ENCODE data around the gene MEOX1.

MEOX1 gene

GRCh38 chr17:43679911-43680310, 18.2 kb upstream of the MEOX1 start:
- no peak for DNase-seq (ENCODE audit: low spot score)

GRCh38 chr17:43679401-43679800, 17.7 kb upstream of the MEOX1 start:
- no peak for DNase-seq (ENCODE audit: low spot score)

GRCh38 chr17:43676471-43676870, 14.7 kb upstream of the MEOX1 start:
- DNase-seq (ENCODE audit: low spot score): no peak

DNA sequence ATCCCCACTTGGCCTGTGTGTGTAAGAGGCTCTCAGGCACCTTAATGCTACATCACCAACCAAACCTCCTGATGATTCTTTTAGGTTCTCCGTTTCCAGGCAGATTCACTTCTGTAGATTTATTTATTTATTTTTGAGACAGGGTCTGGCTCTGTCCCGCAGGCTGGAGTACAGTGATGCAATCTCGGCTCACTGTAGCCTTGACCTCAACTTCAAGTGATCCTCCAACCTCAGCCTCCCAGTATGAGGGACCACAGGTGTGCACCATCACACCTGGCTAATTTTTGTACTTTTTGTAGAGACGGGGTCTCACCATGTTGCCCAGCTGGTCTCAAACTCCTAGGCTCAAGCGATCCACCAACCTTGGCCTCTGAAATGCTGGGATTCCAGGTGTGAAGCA, 12.7 kb upstream of the MEOX1 start:
- DNase-seq (ENCODE audit: low spot score): no peak

- DNase-seq (ENCODE audit: low spot score): peak; percentile 82
Observed at GRCh38 chr17:43673516-43674323, 12.0 kb upstream of the MEOX1 start.

DNA sequence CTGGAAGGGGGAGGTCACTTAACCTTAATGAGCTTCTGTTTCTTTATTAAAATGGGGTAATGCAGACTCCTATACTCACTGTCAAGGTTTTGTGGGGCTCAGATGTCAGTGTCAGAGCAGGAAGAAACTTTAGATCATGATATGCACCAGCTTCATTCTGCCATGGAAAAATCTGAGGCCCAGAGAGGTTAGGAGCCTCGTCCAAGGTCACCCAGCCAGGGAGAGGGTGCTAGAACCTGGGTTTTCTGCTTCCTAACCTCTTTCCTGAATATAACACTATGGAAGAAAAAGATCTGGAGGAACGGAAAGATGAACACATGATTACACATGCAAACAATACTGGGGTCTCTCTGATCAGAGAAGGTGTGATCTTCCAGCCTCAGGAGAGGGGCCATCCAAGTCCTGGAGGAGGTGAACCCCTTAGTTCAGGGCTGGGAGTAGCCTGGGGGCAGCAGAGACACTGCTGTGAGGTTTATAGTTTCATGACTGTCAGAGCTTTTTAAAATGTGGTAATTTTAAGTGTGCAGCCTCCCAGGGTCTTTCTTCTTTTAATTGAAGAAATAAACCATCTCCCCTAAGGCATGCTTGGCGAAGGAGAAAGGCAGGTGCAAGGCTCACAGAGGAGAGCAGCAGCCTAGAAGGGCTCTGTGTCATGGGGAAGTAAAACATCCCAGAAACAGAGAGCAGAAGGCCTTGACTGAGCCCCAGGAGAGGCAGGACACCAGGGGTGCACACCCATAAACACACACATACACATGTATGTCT, 10.2 kb upstream of the MEOX1 start:
- no peak for DNase-seq (ENCODE audit: low spot score)

GRCh38 chr17:43671031-43671692, 9.4 kb upstream of the MEOX1 start:
- DNase-seq (ENCODE audit: low spot score): no peak

GRCh38 chr17:43670645-43671030, 8.9 kb upstream of the MEOX1 start:
- no peak for DNase-seq (ENCODE audit: low spot score)

DNA sequence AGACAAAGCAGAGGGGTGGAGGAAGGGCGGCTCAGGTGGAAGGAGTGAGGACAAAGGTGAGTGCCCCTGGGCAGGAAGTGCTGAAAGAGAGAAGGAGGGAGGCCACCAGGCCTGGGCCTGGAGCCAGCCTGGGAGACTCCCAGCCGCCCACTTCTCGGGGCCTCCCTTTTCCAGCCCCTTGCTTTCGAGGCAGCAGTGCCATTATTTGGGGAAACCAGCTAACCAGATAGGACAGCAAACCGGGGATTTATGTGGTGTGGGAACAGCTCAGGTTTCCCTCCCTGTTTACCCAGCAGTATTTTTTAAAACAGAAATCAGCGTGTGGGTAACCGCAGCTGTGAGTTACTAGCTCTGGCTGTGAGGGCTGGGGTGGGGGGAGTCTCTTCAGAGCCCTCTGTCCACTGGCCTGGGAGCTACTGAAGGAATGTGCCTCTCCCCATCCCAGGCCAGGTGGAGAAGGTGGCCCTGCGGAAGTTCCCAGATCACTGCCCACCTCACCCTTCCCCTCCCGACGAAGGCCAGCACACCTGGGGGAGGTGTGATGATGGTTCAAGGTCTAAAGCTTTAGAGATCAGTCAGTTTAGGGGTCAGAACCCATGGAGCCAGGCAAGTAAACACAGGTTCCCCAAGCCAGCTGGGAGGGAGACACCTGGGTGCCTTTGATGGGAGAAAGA, 8.4 kb upstream of the MEOX1 start:
- no peak for DNase-seq (ENCODE audit: low spot score)

GRCh38 chr17:43667947-43668348, 6.2 kb upstream of the MEOX1 start:
- DNase-seq (ENCODE audit: low spot score): no peak

DNA sequence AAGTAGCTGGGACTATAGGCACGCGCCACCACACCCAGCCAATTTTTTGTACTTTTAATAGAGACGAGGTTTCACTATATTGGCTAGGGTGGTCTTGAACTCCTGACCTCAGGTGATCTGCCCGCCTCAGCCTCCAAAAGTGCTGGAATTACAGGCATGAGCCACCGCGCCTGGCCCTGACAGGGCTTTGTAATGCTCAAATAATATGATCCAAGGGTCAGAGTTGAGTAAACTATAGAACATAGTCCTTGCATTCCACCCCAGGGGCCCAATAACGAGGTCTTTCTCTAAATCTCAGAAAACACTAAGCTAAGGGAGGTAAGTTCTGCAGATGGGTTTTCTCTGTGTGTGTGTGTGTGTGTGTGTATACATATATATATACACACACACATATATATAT, 5.8 kb upstream of the MEOX1 start:
- no peak for DNase-seq (ENCODE audit: low spot score)

GRCh38 chr17:43665937-43666236, 4.2 kb upstream of the MEOX1 start:
- no peak for DNase-seq (ENCODE audit: low spot score)

GRCh38 chr17:43665084-43665936, 3.6 kb upstream of the MEOX1 start:
- DNase-seq (ENCODE audit: low spot score): no peak

- DNase-seq (ENCODE audit: low spot score): no peak
Observed at GRCh38 chr17:43664096-43664495, 2.4 kb upstream of the MEOX1 start.

DNA sequence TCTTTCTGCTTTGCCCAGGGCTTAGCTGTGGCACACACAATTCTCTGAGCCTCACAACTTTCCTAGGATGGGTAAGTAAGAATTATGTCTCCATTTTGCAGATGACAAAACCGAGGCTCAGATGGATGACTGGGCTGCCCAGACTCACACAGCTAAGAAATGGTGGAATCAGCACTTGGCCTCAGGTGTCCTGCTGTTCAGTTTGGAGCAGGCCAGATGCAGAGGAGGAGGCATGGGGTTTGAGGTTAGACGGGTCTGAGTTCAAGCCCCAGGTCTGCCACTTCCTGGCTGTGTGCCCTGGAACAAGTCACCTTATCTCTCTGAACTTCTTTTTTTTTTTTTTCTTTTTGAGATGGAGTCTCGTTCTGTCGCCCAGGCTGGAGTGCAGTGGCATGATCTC, 1.7 kb upstream of the MEOX1 start:
- DNase-seq (ENCODE audit: low spot score): no peak

DNA sequence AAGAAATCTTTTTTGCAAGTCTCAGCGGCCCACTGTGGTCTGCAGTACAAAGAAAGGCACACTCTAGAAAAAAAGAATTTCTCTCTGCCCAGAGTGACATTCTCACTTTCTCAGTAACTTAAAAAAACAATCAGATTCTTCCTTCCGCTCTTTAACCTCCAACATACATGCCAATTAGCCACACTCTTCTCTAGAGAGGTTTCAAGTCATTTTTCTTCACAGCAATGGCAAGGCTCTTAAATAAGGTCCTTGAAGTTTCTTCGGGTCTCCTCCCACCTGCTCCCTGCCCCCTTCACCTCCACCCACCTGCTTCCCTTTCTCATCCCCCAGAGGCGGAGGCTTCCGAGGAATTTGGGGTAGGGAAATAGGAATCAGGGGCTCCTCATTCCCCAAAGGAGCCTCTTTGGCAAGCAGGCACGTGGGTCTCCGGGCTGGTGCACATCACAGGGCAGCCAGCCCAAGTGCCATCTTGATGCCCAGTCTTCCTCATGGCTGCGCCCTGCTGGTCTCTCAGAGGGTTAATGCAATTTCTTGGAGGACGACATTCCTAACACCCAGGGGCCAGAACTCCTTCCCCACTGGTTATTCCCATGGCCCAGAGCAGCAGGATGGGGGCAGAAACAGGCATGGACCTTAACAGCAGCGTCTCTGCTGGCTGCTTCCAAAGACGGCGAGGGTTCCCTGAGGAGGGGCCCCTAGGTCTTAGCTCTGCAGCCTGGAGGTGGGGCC, 855 bp upstream of the MEOX1 start:
- DNase-seq (ENCODE audit: low spot score): no peak

DNA sequence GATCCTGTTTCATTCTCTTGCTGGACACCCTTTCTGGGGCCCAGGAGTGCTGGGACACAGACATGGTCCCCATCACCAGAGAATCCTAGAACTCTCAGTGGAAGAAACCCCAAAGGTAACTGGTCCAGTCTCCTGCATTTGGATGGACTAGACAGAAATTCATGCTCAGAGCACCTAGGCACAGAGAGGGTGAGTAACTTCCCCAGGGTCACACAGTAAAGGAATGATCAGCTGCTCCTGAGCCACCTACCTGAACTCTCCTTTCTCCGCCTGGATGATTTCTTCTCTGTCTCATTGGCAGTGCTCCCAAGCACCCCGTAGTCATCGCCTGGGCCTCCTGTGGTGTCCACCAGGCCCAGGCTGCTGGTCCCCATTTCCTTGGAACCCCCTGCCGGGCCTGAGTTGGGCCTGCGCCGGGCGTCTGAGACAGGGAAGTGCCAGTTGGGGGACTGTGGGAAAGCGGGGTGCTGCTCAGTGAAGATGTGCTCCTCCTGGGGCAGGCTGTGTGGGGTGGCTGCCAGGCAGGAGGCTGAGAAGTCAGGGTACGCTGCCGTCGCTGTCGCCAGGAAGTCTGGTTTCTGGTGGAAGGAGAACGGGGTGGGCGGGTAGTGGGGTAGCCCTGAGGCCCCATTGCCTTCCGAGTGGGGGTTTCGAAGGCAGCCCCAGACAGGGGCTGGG, 767 bp downstream of the MEOX1 start:
- no peak for DNase-seq (ENCODE audit: low spot score)

GRCh38 chr17:43659823-43660617, 1.7 kb downstream of the MEOX1 start:
- DNase-seq (ENCODE audit: low spot score): no peak

DNA sequence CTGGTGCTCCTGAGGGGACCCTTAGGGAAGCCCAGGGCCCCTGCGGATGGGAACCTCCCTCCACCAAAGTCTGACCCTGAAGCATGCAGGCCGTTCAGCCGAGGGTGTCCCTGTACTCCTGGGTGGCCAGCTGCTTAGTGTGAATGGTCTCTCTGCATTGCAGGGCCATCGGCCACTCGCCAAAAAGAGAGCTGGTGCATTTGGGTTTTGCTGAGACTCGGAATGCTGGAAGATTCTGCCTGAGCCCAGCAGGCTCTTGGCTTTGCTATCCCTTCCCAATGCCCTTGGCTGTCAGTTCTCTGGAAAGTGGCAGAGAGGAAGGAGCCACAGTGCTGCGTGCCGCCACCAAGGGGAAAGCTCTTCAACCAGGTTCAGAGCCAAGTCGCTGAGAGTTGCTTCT, 2.8 kb downstream of the MEOX1 start:
- DNase-seq (ENCODE audit: low spot score): no peak
